Endothelial cell (in vitro differentiated cells): ENCODE measurements around the gene PTPDC1. TPM values are rescaled to one million over a fixed set of nuclear protein-coding genes. Genes with fewer than 3 reads are reported as not detected.

Source experiments
- DNase-seq: peaks from one replicate; pipeline ENCODE4 v3.0.0; 2021; ENCODE audit warnings: low spot score
- H3K27ac Mint-ChIP-seq: one replicate; pipeline ENCODE4 v1.8.0; 2021; ENCODE audit warnings: mixed read lengths, inconsistent platforms; ENCODE audit not compliant: unreplicated experiment
- H3K27me3 Mint-ChIP-seq: one replicate; pipeline ENCODE4 v1.8.0; 2021; ENCODE audit warnings: mild to moderate bottlenecking, moderate library complexity, mixed read lengths, inconsistent platforms; ENCODE audit not compliant: unreplicated experiment
- H3K36me3 Mint-ChIP-seq: one replicate; pipeline ENCODE4 v1.8.0; 2021; ENCODE audit warnings: mild to moderate bottlenecking, low read depth, mixed read lengths, inconsistent platforms; ENCODE audit not compliant: unreplicated experiment
- H3K4me1 Mint-ChIP-seq: one replicate; pipeline ENCODE4 v1.8.0; 2021; ENCODE audit warnings: mild to moderate bottlenecking, mixed read lengths, inconsistent platforms; ENCODE audit not compliant: unreplicated experiment
- H3K4me3 Mint-ChIP-seq: one replicate; pipeline ENCODE4 v1.8.0; 2021; ENCODE audit warnings: mild to moderate bottlenecking, mixed read lengths, inconsistent platforms; ENCODE audit not compliant: unreplicated experiment
- H3K9me3 Mint-ChIP-seq: one replicate; pipeline ENCODE4 v1.8.0; 2021; ENCODE audit warnings: mixed read lengths, inconsistent platforms; ENCODE audit not compliant: unreplicated experiment
- CTCF ChIP-seq: fragments of 200-600 bp; sonication (generic); IDR thresholded peaks from one replicate; pipeline ENCODE4 v1.5.0; 2021; ENCODE audit warnings: antibody characterized with exemption; ENCODE audit not compliant: unreplicated experiment
- total RNA-seq: library from RNA; stranded (reverse); fragmentation: NEBNext Ultra II Directional; extraction: Animal tissue kit (Norgen Biotek cat#: 25700); gene quantifications from one replicate; pipeline ENCODE4 v1.2.1, GENCODE V29; 2021; ENCODE audit not compliant: unreplicated experiment

Gene PTPDC1
- total RNA-seq, 1 donor from 2014 or later, result 7.4 TPM

GRCh38 chr9:94068257-94068656 is 16.0 kb upstream of the PTPDC1 start:
- Mint-ChIP-seq H3K27ac (no peak overlapping the region), H3K36me3 (peaks cover 9% of the 10 kb centered on the region), H3K4me1 (no peaks in the 10 kb centered on the region), H3K4me3 (no peak overlapping the region), H3K9me3 (peaks cover 3% of the 10 kb centered on the region), H3K27me3 (no peaks in the 10 kb centered on the region)
- no peak for TF ChIP-seq CTCF
- DNase-seq, result no peak

- no peak for DNase-seq
- Mint-ChIP-seq H3K4me1 (no peaks in the 10 kb centered on the region), H3K36me3 (peaks cover 3% of the 10 kb centered on the region), H3K9me3 (no peaks in the 10 kb centered on the region), H3K4me3 (no peak overlapping the region), H3K27me3 (no peaks in the 10 kb centered on the region), H3K27ac (no peak overlapping the region)
- TF ChIP-seq CTCF, result no peak
These were observed 7.7 kb upstream of the PTPDC1 start for GRCh38 chr9:94076557-94076956.

GRCh38 chr9:94078086-94078485 is 6.2 kb upstream of the PTPDC1 start:
- no peak overlapping the region for H3K4me3 Mint-ChIP-seq
- H3K36me3 Mint-ChIP-seq, result no peaks in the 10 kb centered on the region
- no peaks in the 10 kb centered on the region for H3K27me3 Mint-ChIP-seq
- no peak for DNase-seq
- H3K9me3 Mint-ChIP-seq, result no peaks in the 10 kb centered on the region
- no peaks in the 10 kb centered on the region for H3K4me1 Mint-ChIP-seq
- no peak overlapping the region for H3K27ac Mint-ChIP-seq
- TF ChIP-seq CTCF, result no peak

- H3K27ac Mint-ChIP-seq, result no peak overlapping the region
- H3K4me3 Mint-ChIP-seq, result no peak overlapping the region
- H3K4me1 Mint-ChIP-seq, result no peaks in the 10 kb centered on the region
- H3K27me3 Mint-ChIP-seq, result no peaks in the 10 kb centered on the region
- no peaks in the 10 kb centered on the region for H3K36me3 Mint-ChIP-seq
- no peak for TF ChIP-seq CTCF
- DNase-seq, result no peak
- no peaks in the 10 kb centered on the region for H3K9me3 Mint-ChIP-seq
These were observed 5.0 kb upstream of the PTPDC1 start for GRCh38 chr9:94079236-94079635.

GRCh38 chr9:94080249-94080648 is 4.0 kb upstream of the PTPDC1 start:
- Mint-ChIP-seq H3K36me3 (no peaks in the 10 kb centered on the region), H3K4me3 (no peak overlapping the region), H3K4me1 (no peaks in the 10 kb centered on the region), H3K27me3 (no peaks in the 10 kb centered on the region), H3K9me3 (no peaks in the 10 kb centered on the region), H3K27ac (no peak overlapping the region)
- TF ChIP-seq CTCF, result no peak
- DNase-seq, result no peak
